ENCODE data around the gene OSM.

The OSM gene

GRCh38 chr22:30297276-30297990, 30.8 kb upstream of the OSM start:
- no peak for DNase-seq

- DNase-seq: no peak
Observed at GRCh38 chr22:30296833-30297232, 30.2 kb upstream of the OSM start.

- no peak for DNase-seq
Observed at GRCh38 chr22:30296324-30296723, 29.7 kb upstream of the OSM start.

GRCh38 chr22:30295576-30295975, 28.9 kb upstream of the OSM start:
- no peak for DNase-seq

- DNase-seq: no peak
Observed at GRCh38 chr22:30294830-30295229, 28.2 kb upstream of the OSM start.

- DNase-seq: no peak
Observed at GRCh38 chr22:30294066-30294465, 27.4 kb upstream of the OSM start.

GRCh38 chr22:30293026-30293425, 26.4 kb upstream of the OSM start:
- no peak for DNase-seq

- DNase-seq: no peak
Observed at GRCh38 chr22:30292069-30292970, 25.7 kb upstream of the OSM start.

- no peak for DNase-seq
Observed at GRCh38 chr22:30291058-30291892, 24.6 kb upstream of the OSM start.

- no peak for DNase-seq
Observed at GRCh38 chr22:30290342-30291057, 23.8 kb upstream of the OSM start.

GRCh38 chr22:30289980-30290313, 23.3 kb upstream of the OSM start:
- DNase-seq: no peak

GRCh38 chr22:30289141-30289979, 22.7 kb upstream of the OSM start, which contains the start of gene CASTOR1:
CASTOR1 (minus strand) TSS chr22:30289505; CDS start chr22:30289497, 8 bp downstream.
- peak; percentile 67 for DNase-seq

- no peak for DNase-seq
Observed at GRCh38 chr22:30288419-30289140, 21.9 kb upstream of the OSM start.

GRCh38 chr22:30287648-30288418, 21.2 kb upstream of the OSM start:
- no peak for DNase-seq

- DNase-seq: no peak
Observed at GRCh38 chr22:30286813-30287647, 20.4 kb upstream of the OSM start.

GRCh38 chr22:30286331-30286730, 19.7 kb upstream of the OSM start:
- DNase-seq: no peak

GRCh38 chr22:30285846-30286200, 19.2 kb upstream of the OSM start:
- DNase-seq: no peak

- no peak for DNase-seq
Observed at GRCh38 chr22:30285176-30285845, 18.7 kb upstream of the OSM start.

- DNase-seq: no peak
Observed at GRCh38 chr22:30284666-30285065, 18.0 kb upstream of the OSM start.

Measured in NCI-H187 treated with DMSO at 0.1 percent for 48 hours (cell line).